ENCODE data around the gene KCNK10. TPM values are rescaled to one million over a fixed set of nuclear protein-coding genes. Genes with fewer than 3 reads are reported as not detected.
"Not testable (repeated sequence)": the region's sequence is repeated elsewhere in the genome, so short reads cannot be mapped to it uniquely, and the experiment has no call there.

KCNK10 gene
- total and polyA plus RNA-seq, 2 of the 8 experiments (the other 6 are each of a cell fraction or from before 2014, with no cell fraction given), result 0.45 to 0.63 TPM

GRCh38 chr14:88261302-88261701, 61.8 kb downstream of the KCNK10 start:
- H3K14ac ChIP-seq (ENCODE audit: insufficient read length); H3K18ac ChIP-seq (ENCODE audit: extremely low read depth, low read length); POLR2A ChIA-PET (ENCODE audit: partially characterized antibody); H2AFZ ChIP-seq (ENCODE audit: low read length); H3K79me2 ChIP-seq (ENCODE audit: control insufficient read depth in 1 of 2, insufficient read depth in 2 of 2, low read length in 2 of 2); H3K23ac ChIP-seq (ENCODE audit: insufficient read length); FAIRE-seq; H3K36me3 ChIP-seq (ENCODE audit: control insufficient read depth in 2 of 4, insufficient read depth in 4 of 4, low read length in 3 of 4); DNase-seq (ENCODE audit: low read depth in 1 of 2, low spot score in 2 of 2); H3K23me2 ChIP-seq (ENCODE audit: low read depth, low read length); H3K9me3 ChIP-seq (ENCODE audit: insufficient read depth in 2 of 2, low read depth in 1 of 2, low read length in 1 of 2); H2BK120ac ChIP-seq (replicated peaks; ENCODE audit: low read depth, low read length); H3K9ac ChIP-seq (replicated peaks in 1 of 4; ENCODE audit: extremely low read depth in 1 of 4, low read depth in 3 of 4, low read length in 3 of 4); H2BK20ac ChIP-seq (ENCODE audit: low read length); H3K27me3 ChIP-seq (replicated peaks in 1 of 4; ENCODE audit: control insufficient read depth in 3 of 4, extremely low read depth in 1 of 4, insufficient read depth in 3 of 4, low read length in 3 of 4); H4K20me1 ChIP-seq (replicated peaks in 1 of 2; ENCODE audit: control insufficient read depth in 1 of 2, insufficient read depth in 2 of 2, low read length in 2 of 2); H2BK12ac ChIP-seq (ENCODE audit: low read depth, low read length); H3K4ac ChIP-seq (replicated peaks; ENCODE audit: insufficient read length, low read depth, low read length); H3K4me3 ChIP-seq (ENCODE audit: extremely low read depth in 1 of 4, insufficient read depth in 2 of 4, low read depth in 3 of 4, low read length in 4 of 4); H2BK15ac ChIP-seq (ENCODE audit: low read length); H3K79me1 ChIP-seq (ENCODE audit: low read depth, low read length); H3K56ac ChIP-seq (replicated peaks; ENCODE audit: insufficient read length, low read depth, low read length); H4K8ac ChIP-seq (ENCODE audit: extremely low read depth, insufficient read depth, low read length); H4K5ac ChIP-seq (ENCODE audit: insufficient read length, low read depth, low read length); H2AK5ac ChIP-seq (ENCODE audit: low read depth, low read length); H4K91ac ChIP-seq (replicated peaks; ENCODE audit: insufficient read length, low read length); H2BK5ac ChIP-seq (ENCODE audit: low read depth, low read length); H3K27ac ChIP-seq (ENCODE audit: low read depth, low read length); H3K4me2 ChIP-seq (ENCODE audit: insufficient read depth in 1 of 2, low read depth in 2 of 2, low read length in 2 of 2); H3K4me1 ChIP-seq (replicated peaks in 1 of 4; ENCODE audit: control insufficient read depth in 3 of 4, insufficient read depth in 4 of 4, low read length in 3 of 4): not testable (repeated sequence)
- CTCF ChIA-PET (ENCODE audit: partially characterized antibody), result interaction anchor here (0.7 to 1.3 kb wide), 4 partner anchors 9 to 622 kb away, joined by 3 to 4 read pairs (median 3); no protein-coding TSS in a partner anchor
- WGBS, 2 experiments (ENCODE audit: extremely low coverage in 1 of 2, insufficient coverage in 1 of 2, insufficient read length in 1 of 2, insufficient replicate concordance in 2 of 2, low coverage in 1 of 2, low lambda C conversion rate in 2 of 2, missing lambda C conversion rate in 1 of 2), result 66% methylated on average over 3 of the region's 3 CpGs; no CpG with 5 or more reads in 1 of the 2 experiments

Measured in H1 (cell line).